Measurements from ENCODE around the gene PRR12.

- TF ChIP-seq CTCF (IDR thresholded peaks at IDR 0.05) (no peak), POLR2A (IDR thresholded peaks at IDR 0.05) (no peak)
Observed at GRCh38 chr19:49626226-49626625, 35.2 kb downstream of the PRR12 start.
